Mesendoderm (in vitro differentiated cells): ENCODE results near the gene GLIPR1L2.

Experiments used
- DNase-seq: peaks from one replicate; pipeline ENCODE4 v3.0.0; 2013
- H2AK5ac ChIP-seq: 2 replicates; pipeline ENCODE4 v1.6.1; 2013; ENCODE audit warnings: low read length, inconsistent platforms
- H2BK120ac ChIP-seq: 2 replicates; pipeline ENCODE4 v1.6.1; 2013; ENCODE audit warnings: low read depth, mild to moderate bottlenecking, low read length, moderate library complexity, mixed read lengths
- H2BK15ac ChIP-seq: replicated peaks from 2 replicates; pipeline ENCODE4 v1.6.1; 2013; ENCODE audit warnings: low read depth, mild to moderate bottlenecking, moderate library complexity
- H2BK5ac ChIP-seq: 2 replicates; pipeline ENCODE4 v1.6.1; 2013; ENCODE audit warnings: low read length, inconsistent platforms
- H3K18ac ChIP-seq: 2 replicates; pipeline ENCODE4 v1.6.1; 2013; ENCODE audit warnings: mild to moderate bottlenecking, low read length, mixed read lengths
- H3K23ac ChIP-seq: one replicate; pipeline ENCODE4 v1.6.1; 2013; ENCODE audit warnings: low read length
- H3K27ac ChIP-seq: 2 replicates; pipeline ENCODE4 v1.5.1; 2013; ENCODE audit warnings: low read depth, mild to moderate bottlenecking, inconsistent platforms, low read length, moderate library complexity
- H3K27me3 ChIP-seq: 2 replicates; pipeline ENCODE4 v1.6.1; 2013; ENCODE audit warnings: low read length, control low read depth, mild to moderate bottlenecking, inconsistent platforms; ENCODE audit not compliant: insufficient read depth, poor library complexity
- H3K36me3 ChIP-seq: 2 replicates; pipeline ENCODE4 v1.6.1; 2013; ENCODE audit warnings: low read length, inconsistent platforms; ENCODE audit not compliant: control insufficient read depth, insufficient read depth
- H3K4ac ChIP-seq: one replicate; pipeline ENCODE4 v1.6.1; 2013; ENCODE audit warnings: low read depth, mild to moderate bottlenecking, low read length, moderate library complexity
- H3K4me1 ChIP-seq: 2 replicates; pipeline ENCODE4 v1.6.1; 2013; ENCODE audit warnings: low read depth, low read length, inconsistent platforms; ENCODE audit not compliant: control insufficient read depth
- H3K4me2 ChIP-seq: 2 replicates; pipeline ENCODE4 v1.6.1; 2013; ENCODE audit warnings: low read length
- H3K4me3 ChIP-seq: 2 replicates; pipeline ENCODE4 v1.5.1; 2013; ENCODE audit warnings: mild to moderate bottlenecking, low read length
- H3K56ac ChIP-seq: one replicate; pipeline ENCODE4 v1.6.1; 2013; ENCODE audit warnings: low read length
- H3K79me1 ChIP-seq: 2 replicates; pipeline ENCODE4 v1.6.1; 2013; ENCODE audit warnings: low read length, inconsistent platforms
- H3K79me2 ChIP-seq: 2 replicates; pipeline ENCODE4 v1.6.1; 2013; ENCODE audit warnings: mild to moderate bottlenecking, low read length; ENCODE audit not compliant: control insufficient read depth, insufficient read depth
- H3K9ac ChIP-seq: 2 replicates; pipeline ENCODE4 v1.6.1; 2013; ENCODE audit warnings: low read length, inconsistent platforms
- H4K5ac ChIP-seq: one replicate; pipeline ENCODE4 v1.6.1; 2013; ENCODE audit warnings: low read length
- H4K8ac ChIP-seq: one replicate; pipeline ENCODE4 v1.6.1; 2013; ENCODE audit warnings: low read depth, mild to moderate bottlenecking, control low read depth, low read length, moderate library complexity
- WGBS: extraction: QIAGEN DNeasy Blood & Tissue Kit; methylation state at CpG from one replicate; pipeline ENCODE4 v1.1.7; 2013; ENCODE audit warnings: low lambda C conversion rate, missing lambda C conversion rate; ENCODE audit not compliant: insufficient coverage; ENCODE audit errors: extremely low coverage; 5-methylcytosine and 5-hydroxymethylcytosine counted together

The GLIPR1L2 gene

DNA sequence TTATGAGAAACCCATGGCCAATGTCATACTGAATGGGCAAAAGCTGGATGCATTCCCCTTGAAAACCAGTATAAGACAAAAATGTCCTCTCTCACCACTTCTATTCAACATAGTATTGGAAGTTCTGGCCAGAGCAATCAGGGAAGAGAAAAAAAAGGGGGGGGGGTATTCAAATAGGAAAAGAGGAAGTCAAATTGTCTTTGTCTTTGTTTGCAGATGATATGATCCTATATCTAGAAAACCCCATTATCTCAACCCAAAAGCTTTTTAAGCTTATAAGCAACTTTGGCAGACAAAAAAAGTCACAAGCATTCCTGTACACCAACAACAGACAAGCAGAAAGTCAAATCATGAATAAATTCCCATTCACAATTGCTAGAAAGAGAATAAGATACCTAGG, 36.9 kb upstream of the GLIPR1L2 start:
- Histone ChIP-seq H3K23ac (no peak overlapping the region), H3K27ac (no peak overlapping the region), H3K4me3 (no peak overlapping the region), H3K79me1 (no peaks in the 10 kb centered on the region), H3K9ac (no peak overlapping the region), H2BK15ac (no peak overlapping the region), H3K79me2 (no peaks in the 10 kb centered on the region), H4K5ac (no peak overlapping the region), H2AK5ac (no peak overlapping the region), H2BK5ac (no peak overlapping the region), H3K18ac (no peak overlapping the region), H3K27me3 (no peaks in the 10 kb centered on the region), H3K4me2 (no peak overlapping the region), H3K4me1 (no peaks in the 10 kb centered on the region), H4K8ac (no peak overlapping the region), H2BK120ac (no peak overlapping the region), H3K4ac (no peak overlapping the region), H3K36me3 (no peaks in the 10 kb centered on the region), H3K56ac (no peak overlapping the region)
- DNase-seq = no peak

- no peak overlapping the region for H2AK5ac ChIP-seq
- H4K8ac ChIP-seq = no peak overlapping the region
- no peak overlapping the region for H4K5ac ChIP-seq
- H3K4me1 ChIP-seq = no peaks in the 10 kb centered on the region
- H2BK120ac ChIP-seq = no peak overlapping the region
- no peak for DNase-seq
- no peaks in the 10 kb centered on the region for H3K27me3 ChIP-seq
- no peak overlapping the region for H3K4me2 ChIP-seq
- no peak overlapping the region for H2BK15ac ChIP-seq
- H3K4ac ChIP-seq = no peak overlapping the region
- no peak overlapping the region for H3K56ac ChIP-seq
- H3K4me3 ChIP-seq = no peak overlapping the region
- H2BK5ac ChIP-seq = no peak overlapping the region
- H3K79me1 ChIP-seq = no peaks in the 10 kb centered on the region
- H3K9ac ChIP-seq = no peak overlapping the region
- no peak overlapping the region for H3K18ac ChIP-seq
- no peak overlapping the region for H3K27ac ChIP-seq
- H3K36me3 ChIP-seq = no peaks in the 10 kb centered on the region
- H3K79me2 ChIP-seq = no peaks in the 10 kb centered on the region
- H3K23ac ChIP-seq = no peak overlapping the region
Observed at GRCh38 chr12:75360920-75361319, 30.0 kb upstream of the GLIPR1L2 start.

GRCh38 chr12:75361408-75361807, 29.5 kb upstream of the GLIPR1L2 start:
- Histone ChIP-seq H3K27me3 (no peaks in the 10 kb centered on the region), H3K4me2 (no peak overlapping the region)
- WGBS = no CpG with 5 or more reads among the region's 1 CpG

DNA sequence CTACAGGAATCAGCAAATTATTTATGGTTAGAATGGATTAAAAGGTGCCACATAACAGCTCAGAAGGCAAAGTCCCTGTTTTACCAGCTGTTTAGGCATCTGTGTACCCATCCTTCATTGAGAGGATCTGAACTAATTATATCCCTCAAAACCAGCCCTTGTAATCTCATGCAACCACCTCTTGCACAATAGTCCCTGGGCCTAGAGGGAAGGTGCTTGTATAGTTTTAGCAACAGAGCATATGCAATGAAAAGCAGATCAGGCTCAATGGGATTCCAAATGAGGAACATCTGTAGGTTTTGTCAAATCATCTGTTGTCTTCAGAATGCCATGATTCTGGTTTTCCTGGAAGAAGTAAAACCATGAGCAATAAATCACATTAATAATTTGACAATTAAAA, 26.0 kb upstream of the GLIPR1L2 start:
- Histone ChIP-seq H3K23ac (no peak overlapping the region), H3K36me3 (no peaks in the 10 kb centered on the region), H3K56ac (no peak overlapping the region), H2BK5ac (no peak overlapping the region), H3K4ac (no peak overlapping the region), H2BK15ac (no peak overlapping the region), H3K27ac (no peak overlapping the region), H3K4me2 (no peak overlapping the region), H2BK120ac (no peak overlapping the region), H3K4me3 (no peak overlapping the region), H4K8ac (no peak overlapping the region), H2AK5ac (no peak overlapping the region), H3K9ac (no peak overlapping the region), H3K79me1 (no peaks in the 10 kb centered on the region), H3K27me3 (no peaks in the 10 kb centered on the region), H3K18ac (no peak overlapping the region), H3K4me1 (no peaks in the 10 kb centered on the region), H4K5ac (no peak overlapping the region), H3K79me2 (no peaks in the 10 kb centered on the region)
- DNase-seq = peak; percentile 43

More at GRCh38 chr12:75361408-75361807, 29.5 kb upstream of the GLIPR1L2 start:
- Histone ChIP-seq H2BK15ac (no peak overlapping the region), H4K8ac (no peak overlapping the region), H3K4ac (no peak overlapping the region), H2AK5ac (no peak overlapping the region), H3K56ac (no peak overlapping the region), H3K36me3 (no peaks in the 10 kb centered on the region), H3K9ac (no peak overlapping the region), H2BK5ac (no peak overlapping the region), H3K79me1 (no peaks in the 10 kb centered on the region), H4K5ac (no peak overlapping the region), H2BK120ac (no peak overlapping the region), H3K4me3 (no peak overlapping the region), H3K27ac (no peak overlapping the region), H3K79me2 (no peaks in the 10 kb centered on the region), H3K4me1 (no peaks in the 10 kb centered on the region), H3K18ac (no peak overlapping the region), H3K23ac (no peak overlapping the region)
- no peak for DNase-seq

GRCh38 chr12:75366629-75367028, 24.3 kb upstream of the GLIPR1L2 start:
- H2BK15ac ChIP-seq = no peak overlapping the region
- DNase-seq = peak; percentile 70
- H2BK120ac ChIP-seq = no peak overlapping the region
- H3K79me1 ChIP-seq = no peaks in the 10 kb centered on the region
- no peak overlapping the region for H4K5ac ChIP-seq
- H3K4ac ChIP-seq = no peak overlapping the region
- H3K9ac ChIP-seq = peak overlapping the region; percentile 13
- H3K4me1 ChIP-seq = no peaks in the 10 kb centered on the region
- no CpG with 5 or more reads among the region's 1 CpG for WGBS
- H2BK5ac ChIP-seq = no peak overlapping the region
- H2AK5ac ChIP-seq = no peak overlapping the region
- no peaks in the 10 kb centered on the region for H3K27me3 ChIP-seq
- peak overlapping the region; percentile 28 for H4K8ac ChIP-seq
- H3K4me2 ChIP-seq = no peak overlapping the region
- H3K18ac ChIP-seq = no peak overlapping the region
- no peaks in the 10 kb centered on the region for H3K79me2 ChIP-seq
- peak overlapping the region; percentile 88 for H3K27ac ChIP-seq
- no peak overlapping the region for H3K4me3 ChIP-seq
- H3K36me3 ChIP-seq = no peaks in the 10 kb centered on the region
- H3K56ac ChIP-seq = peak overlapping the region; percentile 54
- H3K23ac ChIP-seq = no peak overlapping the region

DNA sequence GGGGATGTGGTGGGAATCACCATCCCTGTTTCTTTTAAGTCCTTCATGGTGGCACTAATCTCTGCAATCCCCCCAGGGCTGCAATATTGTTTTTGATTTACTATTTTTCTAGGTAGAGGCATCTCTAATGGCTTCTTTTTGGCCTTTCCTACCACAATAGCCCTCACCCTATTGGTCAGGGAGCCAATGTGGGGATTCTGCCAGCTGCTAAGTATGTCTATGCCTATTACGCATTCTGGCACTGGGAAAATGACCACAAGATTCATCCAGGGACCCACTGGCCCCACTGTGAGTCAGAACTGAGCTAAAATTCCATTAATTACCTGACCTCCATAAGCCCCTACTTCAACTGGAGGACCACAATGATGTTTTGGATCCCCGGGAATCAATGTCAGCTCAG, 15.9 kb upstream of the GLIPR1L2 start:
- Histone ChIP-seq H3K4ac (no peak overlapping the region), H2BK15ac (no peak overlapping the region), H4K8ac (no peak overlapping the region), H3K36me3 (no peaks in the 10 kb centered on the region), H3K4me2 (no peak overlapping the region), H3K79me1 (no peaks in the 10 kb centered on the region), H2BK120ac (no peak overlapping the region), H3K9ac (no peak overlapping the region), H3K27ac (no peak overlapping the region), H3K79me2 (no peaks in the 10 kb centered on the region), H3K4me1 (no peaks in the 10 kb centered on the region), H3K4me3 (no peak overlapping the region), H2AK5ac (no peak overlapping the region), H2BK5ac (no peak overlapping the region), H3K18ac (no peak overlapping the region), H3K23ac (no peak overlapping the region), H3K27me3 (no peaks in the 10 kb centered on the region), H3K56ac (no peak overlapping the region), H4K5ac (no peak overlapping the region)
- no CpG with 5 or more reads among the region's 2 CpGs for WGBS
- DNase-seq = no peak
